ENCODE data around the gene SLC9A8. TPM values are rescaled to one million over a fixed set of nuclear protein-coding genes. Genes with fewer than 3 reads are reported as not detected.

SLC9A8 gene
- polyA plus RNA-seq, 1 donor from 2014 or later = 6.7 TPM

DNA sequence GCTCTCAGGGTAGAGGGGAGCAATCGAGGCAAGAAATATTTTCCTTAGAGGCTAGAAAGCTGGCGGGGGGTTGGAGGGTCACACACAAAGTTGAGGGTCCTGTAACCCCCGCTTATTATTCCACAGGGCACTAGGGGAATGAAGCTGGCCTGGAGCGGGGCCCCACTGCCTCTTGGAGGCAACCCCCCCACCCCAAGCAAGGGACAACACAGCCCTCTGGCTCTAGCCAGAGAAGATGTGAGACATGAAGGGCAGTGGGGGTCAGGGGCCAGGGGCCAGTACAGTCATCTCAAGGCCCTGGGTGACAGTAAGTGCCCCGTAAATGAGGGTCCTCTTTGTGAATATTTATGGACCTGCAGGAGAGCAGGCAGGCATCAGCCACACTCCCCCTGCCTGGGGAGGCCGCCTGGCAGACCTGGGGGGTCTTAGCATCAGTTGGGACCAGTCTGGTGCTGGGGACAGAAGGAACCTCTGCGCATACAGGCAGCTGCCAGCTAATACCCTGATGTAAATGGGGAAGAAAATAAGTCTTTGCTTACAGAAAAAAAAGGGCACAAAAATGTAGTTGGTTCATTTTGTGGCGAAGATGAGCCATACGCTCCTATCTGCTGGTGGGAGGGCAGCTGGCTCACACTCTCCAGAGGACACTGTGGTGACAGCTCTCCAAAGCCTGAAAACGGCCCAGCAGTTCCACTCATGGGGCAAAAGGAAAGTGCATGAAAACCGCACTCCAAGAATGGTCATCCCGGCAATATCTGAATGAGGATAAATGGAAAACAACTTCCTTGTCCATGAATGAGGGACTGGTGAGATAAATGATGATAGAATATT lies 80.8 kb downstream of the SLC9A8 start:
- H3K4me3 ChIP-seq (ENCODE audit: low read length) = no peak overlapping the region

DNA sequence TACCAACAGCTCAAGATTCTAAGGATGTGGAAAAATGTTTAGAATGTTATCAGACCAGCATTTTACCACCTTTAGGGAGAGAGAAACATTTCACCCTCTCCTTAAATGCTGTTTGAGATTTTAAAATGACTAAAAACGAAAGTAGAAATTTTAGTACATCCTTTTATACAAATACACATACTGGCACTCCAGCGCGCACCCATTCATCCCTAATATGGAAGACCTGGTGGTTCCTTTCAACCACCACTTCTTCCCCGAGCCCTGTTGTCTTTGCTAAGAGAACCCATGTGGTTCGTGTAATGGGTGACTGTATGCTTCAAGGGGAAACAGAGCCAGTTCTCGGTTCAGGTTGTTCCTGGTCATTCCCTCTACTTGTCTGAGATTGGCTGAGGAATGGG lies 81.4 kb downstream of the SLC9A8 start:
- no peaks in the 10 kb centered on the region for H3K79me2 ChIP-seq (replicated peaks; ENCODE audit: insufficient read depth, low read length)
- H3F3A ChIP-seq (ENCODE audit: insufficient read depth, low read length, poor library complexity, severe bottlenecking) = no peaks in the 10 kb centered on the region
- H3K9ac ChIP-seq (ENCODE audit: low read length) = no peak overlapping the region
- H3K4me2 ChIP-seq (ENCODE audit: low read length) = no peak overlapping the region
- no peaks in the 10 kb centered on the region for H3K9me3 ChIP-seq (ENCODE audit: low read length)
- H4K20me1 ChIP-seq (ENCODE audit: insufficient read depth) = no peaks in the 10 kb centered on the region
- H3K27me3 ChIP-seq (ENCODE audit: insufficient read depth, low read depth, low read length) = no peaks in the 10 kb centered on the region
- no peak overlapping the region for H3K4me3 ChIP-seq (ENCODE audit: low read length)
- H3K27ac ChIP-seq (ENCODE audit: low read length) = no peak overlapping the region
- H3K9me2 ChIP-seq (ENCODE audit: insufficient read depth, low read length) = no peaks in the 10 kb centered on the region
- no peaks in the 10 kb centered on the region for H3K36me3 ChIP-seq (ENCODE audit: insufficient read depth, low read length)
- H2AFZ ChIP-seq (ENCODE audit: low read depth, low read length) = no peak overlapping the region
- TF ChIP-seq SMC3 (conservative IDR thresholded peaks at IDR 0.05; ENCODE audit: poor library complexity) = no peak
- no peak for TF ChIP-seq REST (IDR thresholded peaks at IDR 0.05; ENCODE audit: borderline replicate concordance)
- TF ChIP-seq POLR2AphosphoS5 (IDR thresholded peaks at IDR 0.05) = no peak
- TF ChIP-seq TAF1 (IDR thresholded peaks at IDR 0.05; ENCODE audit: low read depth) = no peak
- TF ChIP-seq EP300 (conservative IDR thresholded peaks at IDR 0.05; ENCODE audit: poor library complexity, severe bottlenecking) = no peak
- TF ChIP-seq MXI1 (conservative IDR thresholded peaks at IDR 0.05; ENCODE audit: poor library complexity, severe bottlenecking) = no peak

More for the DNA sequence above, 80.8 kb downstream of the SLC9A8 start:
- no peak overlapping the region for H3K9ac ChIP-seq (ENCODE audit: low read length)
- H3K9me3 ChIP-seq (ENCODE audit: low read length) = no peaks in the 10 kb centered on the region
- H3K27me3 ChIP-seq (ENCODE audit: insufficient read depth, low read depth, low read length) = no peaks in the 10 kb centered on the region
- H3F3A ChIP-seq (ENCODE audit: insufficient read depth, low read length, poor library complexity, severe bottlenecking) = no peaks in the 10 kb centered on the region
- TF ChIP-seq TAF1 (IDR thresholded peaks at IDR 0.05; ENCODE audit: low read depth) = no peak
- no peak for TF ChIP-seq CTCF (IDR thresholded peaks at IDR 0.05; ENCODE audit: poor library complexity, severe bottlenecking)
- no peak for TF ChIP-seq POLR2AphosphoS5 (IDR thresholded peaks at IDR 0.05)
- TF ChIP-seq EP300 (conservative IDR thresholded peaks at IDR 0.05; ENCODE audit: poor library complexity, severe bottlenecking) = no peak
- TF ChIP-seq MXI1 (conservative IDR thresholded peaks at IDR 0.05; ENCODE audit: poor library complexity, severe bottlenecking) = no peak
- no peak for TF ChIP-seq REST (IDR thresholded peaks at IDR 0.05; ENCODE audit: borderline replicate concordance)
- TF ChIP-seq RAD21 (conservative IDR thresholded peaks at IDR 0.05) = no peak
- no peak for TF ChIP-seq EZH2 (IDR thresholded peaks at IDR 0.05; ENCODE audit: borderline replicate concordance, insufficient read depth, low read length, poor library complexity, severe bottlenecking)
- no peak for TF ChIP-seq SMC3 (conservative IDR thresholded peaks at IDR 0.05; ENCODE audit: poor library complexity)
- H3K9me2 ChIP-seq (ENCODE audit: insufficient read depth, low read length) = no peaks in the 10 kb centered on the region
- no peaks in the 10 kb centered on the region for H3K36me3 ChIP-seq (ENCODE audit: insufficient read depth, low read length)
- no peak overlapping the region for H2AFZ ChIP-seq (ENCODE audit: low read depth, low read length)
- H3K4me2 ChIP-seq (ENCODE audit: low read length) = no peak overlapping the region
- no peaks in the 10 kb centered on the region for H3K79me2 ChIP-seq (replicated peaks; ENCODE audit: insufficient read depth, low read length)
- H4K20me1 ChIP-seq (ENCODE audit: insufficient read depth) = no peaks in the 10 kb centered on the region
- H3K27ac ChIP-seq (ENCODE audit: low read length) = no peak overlapping the region

All from neural cell (in vitro differentiated cells).